Measurements from ENCODE around the gene SUMO4. TPM values are rescaled to one million over a fixed set of nuclear protein-coding genes. Genes with fewer than 3 reads are reported as not detected.

The SUMO4 gene
- total and polyA plus RNA-seq, 2 of the 4 experiments (the other 2 are of a cell fraction) = 2.2 TPM; not detected in 1

- Histone ChIP-seq H2BK5ac (ENCODE audit: low read depth, low read length, poor library complexity, severe bottlenecking) (no peak overlapping the region), H3K79me1 (ENCODE audit: low read depth in 1 of 2, low read length in 2 of 2) (no peaks in the 10 kb centered on the region), H4K5ac (ENCODE audit: low read depth, low read length) (no peak overlapping the region), H3K27ac (ENCODE audit: insufficient read depth, low read length) (no peak overlapping the region), H4K20me1 (ENCODE audit: insufficient read depth, low read length) (no peaks in the 10 kb centered on the region), H2AK5ac (ENCODE audit: low read depth, low read length) (no peak overlapping the region), H2AK9ac (replicated peaks; ENCODE audit: low read depth, low read length, poor library complexity) (no peak overlapping the region), H3K23ac (ENCODE audit: low read depth, low read length) (no peak overlapping the region), H3K9me1 (ENCODE audit: insufficient read depth, low read length) (no peaks in the 10 kb centered on the region), H3K27me3 (ENCODE audit: control insufficient read depth, insufficient read depth, low read length) (peaks cover 2% of the 10 kb centered on the region), H2BK20ac (ENCODE audit: low read depth, low read length) (no peak overlapping the region), H3K14ac (replicated peaks; ENCODE audit: low read depth, low read length) (no peak overlapping the region), H3K18ac (ENCODE audit: low read depth, low read length) (no peak overlapping the region), H2BK120ac (ENCODE audit: low read depth, low read length) (no peak overlapping the region), H3K9me3 (ENCODE audit: control insufficient read depth, insufficient read depth, low read length) (no peaks in the 10 kb centered on the region), H2BK15ac (ENCODE audit: low read depth, low read length) (no peak overlapping the region), H3K4me2 (ENCODE audit: low read depth, low read length) (no peak overlapping the region), H3K4me3 (ENCODE audit: insufficient read depth, low read depth, low read length) (no peak overlapping the region), H2AFZ (replicated peaks; ENCODE audit: low read length, poor library complexity) (no peak overlapping the region), H3K56ac (ENCODE audit: extremely low read depth, insufficient read depth, low read length) (no peak overlapping the region), H3K4me1 (ENCODE audit: control insufficient read depth, insufficient read depth, low read length) (0 out of 2 replicates have a peak, but pooled peaks cover 2% of the 10 kb centered on the region), H4K91ac (ENCODE audit: insufficient read depth, low read depth, low read length) (no peak overlapping the region), H3K4ac (ENCODE audit: low read depth, low read length) (no peak overlapping the region), H3K9ac (ENCODE audit: low read depth, low read length) (no peak overlapping the region), H4K8ac (ENCODE audit: low read depth in 2 of 2, low read length in 2 of 2) (no peak overlapping the region), H3K36me3 (ENCODE audit: control insufficient read depth, insufficient read depth, low read length) (no peaks in the 10 kb centered on the region)
- dilution Hi-C loops (cut with HindIII; ENCODE audit: low sequenced_read_pairs, unreplicated experiment) (no loop called here), intact Hi-C loops (cut with micrococcal nuclease) (loop anchor here (5.0 to 10.0 kb wide), 2 partner anchors 116 to 859 kb away; partner anchors contain the start of gene TAB2), in situ Hi-C loops (cut with MboI; ENCODE audit: low sequenced_read_pairs) (no loop called here)
- no TSS peak for BruUV-seq (replicated peaks)
- CTCF ChIA-PET = interaction anchor here (0.6 to 2.0 kb wide), 3 partner anchors 13 to 405 kb away, joined by 3 to 10 read pairs (median 3); no protein-coding TSS in a partner anchor
- ATAC-seq (ENCODE audit: low read depth) (no peak), DNase-seq (no peak)
- WGBS, 2 experiments (ENCODE audit: extremely low coverage in 2 of 2, insufficient read length in 1 of 2) = no CpG with 5 or more reads among the region's 2 CpGs
- POLR2A ChIA-PET (ENCODE audit: unreplicated experiment) = no interaction called here
- TF ChIP-seq SMC3 (IDR thresholded peaks at IDR 0.05; ENCODE audit: low read depth, low read length) (no peak), ELK1 (IDR thresholded peaks at IDR 0.05; ENCODE audit: borderline replicate concordance, low read depth, low read length) (no peak)
Measured at GRCh38 chr6:149433405-149433804, 33.3 kb downstream of the SUMO4 start.
